Suprapubic skin (tissue), 4 donors: Measurements from ENCODE around the gene CNIH4. TPM values are rescaled to one million over a fixed set of nuclear protein-coding genes. Genes with fewer than 3 reads are reported as not detected.
A peak's percentile ranks its signal among the peaks of the same experiment; 100 is the strongest.
"Not testable (repeated sequence)": the region's sequence is repeated elsewhere in the genome, so short reads cannot be mapped to it uniquely, and the experiment has no call there.

Source experiments
- DNase-seq, 2 donors: peaks; one replicate each; pipeline ENCODE4 v3.0.0-alpha.2; 2019; ENCODE audit warnings: low spot score in 2 of 2
- H3K27ac ChIP-seq: fragments of 200-600 bp; sonication (generic); one replicate; pipeline ENCODE4 v1.5.1; 2019
- H3K27me3 ChIP-seq: fragments of 200-600 bp; sonication (generic); one replicate; pipeline ENCODE4 v1.5.1; 2019
- H3K36me3 ChIP-seq: fragments of 200-600 bp; sonication (generic); one replicate; pipeline ENCODE4 v1.5.1; 2019
- H3K4me1 ChIP-seq: fragments of 200-600 bp; sonication (generic); one replicate; pipeline ENCODE4 v1.5.1; 2019
- H3K4me3 ChIP-seq: fragments of 200-600 bp; sonication (generic); one replicate; pipeline ENCODE4 v1.5.1; 2019; ENCODE audit warnings: mild to moderate bottlenecking
- H3K9me3 ChIP-seq: fragments of 200-600 bp; sonication (generic); one replicate; pipeline ENCODE4 v1.5.1; 2019
- EP300 ChIP-seq: sonication (generic); formaldehyde crosslinking; IDR thresholded peaks from one replicate; pipeline ENCODE4 v1.6.1; 2017; ENCODE audit warnings: antibody characterized with exemption
- POLR2A ChIP-seq, 2 donors: fragments of 450-650 bp; IDR thresholded peaks; one replicate each; pipeline ENCODE4 v1.6.1; 2017; ENCODE audit warnings: antibody characterized with exemption in 2 of 2, mild to moderate bottlenecking in 2 of 2, moderate library complexity in 2 of 2
- POLR2AphosphoS5 ChIP-seq, 3 donors: sonication (generic); formaldehyde crosslinking; IDR thresholded peaks; one replicate each; pipeline ENCODE4 v1.6.1; 2017; ENCODE audit warnings: antibody characterized with exemption in 3 of 3
- WGBS: methylation state at CpG from one replicate; pipeline ENCODE4 v1.1.5; 2018; 5-methylcytosine and 5-hydroxymethylcytosine counted together
- total RNA-seq, 4 donors: library from RNA; depleted of rRNA; stranded (reverse); fragments of >200 nt; gene quantifications; one replicate each; pipeline ENCODE4 v1.1.0, GENCODE V29; 2016
- TF ChIP-seq, protein P1 (sequence below), 2 donors: fragments of 200-600 bp in 1 of 2; fragments of 450-650 bp in 1 of 2; sonication (generic) in 1 of 2; IDR thresholded peaks; one replicate each; pipeline ENCODE4 v1.5.1; 2016 to 2019; ENCODE audit warnings: antibody characterized with exemption in 2 of 2, mild to moderate bottlenecking in 1 of 2, moderate library complexity in 1 of 2

Gene CNIH4
- total RNA-seq: 10 to 100 TPM; 27.8 to 49.5 (median 29.8) TPM

DNA sequence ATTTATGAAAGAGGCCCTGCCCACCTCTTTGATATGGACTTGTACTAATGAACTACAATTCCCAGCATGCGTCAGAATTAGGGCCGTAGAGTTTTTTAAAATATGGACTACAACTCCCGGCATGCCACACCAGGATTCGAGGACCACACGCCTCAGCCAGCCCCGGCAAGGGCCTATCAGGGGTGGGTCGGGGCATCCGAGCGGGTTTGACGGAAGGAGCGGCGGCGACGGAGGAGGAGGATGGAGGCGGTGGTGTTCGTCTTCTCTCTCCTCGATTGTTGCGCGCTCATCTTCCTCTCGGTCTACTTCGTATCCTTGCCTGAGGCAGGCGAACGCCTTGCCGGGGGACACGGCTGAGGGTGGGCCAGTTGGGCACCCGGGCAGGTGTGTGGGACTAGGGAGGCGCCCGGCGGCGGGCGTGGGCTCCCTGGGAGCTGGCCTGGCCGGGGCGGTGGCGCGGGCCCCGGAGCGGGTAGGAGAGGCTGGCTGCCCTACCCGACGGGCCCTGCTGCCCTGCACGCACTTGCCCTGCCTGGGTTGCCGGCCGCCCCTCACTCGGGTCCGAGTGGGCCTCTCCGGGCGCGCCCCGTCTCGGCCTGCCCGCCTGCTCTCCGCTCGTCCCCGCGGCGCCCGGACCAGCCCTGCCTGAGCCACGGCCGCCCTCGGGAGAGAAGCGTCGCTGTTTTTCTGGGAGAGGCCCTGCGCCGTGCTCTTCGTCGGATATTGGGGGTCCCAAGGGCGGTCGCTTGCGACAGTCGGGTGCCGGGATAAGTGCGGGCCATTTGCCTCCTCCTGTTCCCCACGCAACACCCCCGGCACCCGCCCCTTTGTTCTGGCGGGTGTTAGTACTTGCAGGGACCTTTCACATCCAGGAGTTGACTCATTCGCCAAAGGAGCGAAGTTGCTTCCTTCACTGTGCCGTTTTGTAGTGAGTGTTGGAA lies at the start of gene CNIH4:
TSS of gene CNIH4 (plus strand) at position 195 of the 941 bp plus-strand sequence. CDS start at position 241, 46 bp downstream.
- H3K4me1 ChIP-seq: peaks cover 28% of the 10 kb centered on the region
- peak; percentile 93 to 94 for DNase-seq
- TF ChIP-seq, protein P1, sequence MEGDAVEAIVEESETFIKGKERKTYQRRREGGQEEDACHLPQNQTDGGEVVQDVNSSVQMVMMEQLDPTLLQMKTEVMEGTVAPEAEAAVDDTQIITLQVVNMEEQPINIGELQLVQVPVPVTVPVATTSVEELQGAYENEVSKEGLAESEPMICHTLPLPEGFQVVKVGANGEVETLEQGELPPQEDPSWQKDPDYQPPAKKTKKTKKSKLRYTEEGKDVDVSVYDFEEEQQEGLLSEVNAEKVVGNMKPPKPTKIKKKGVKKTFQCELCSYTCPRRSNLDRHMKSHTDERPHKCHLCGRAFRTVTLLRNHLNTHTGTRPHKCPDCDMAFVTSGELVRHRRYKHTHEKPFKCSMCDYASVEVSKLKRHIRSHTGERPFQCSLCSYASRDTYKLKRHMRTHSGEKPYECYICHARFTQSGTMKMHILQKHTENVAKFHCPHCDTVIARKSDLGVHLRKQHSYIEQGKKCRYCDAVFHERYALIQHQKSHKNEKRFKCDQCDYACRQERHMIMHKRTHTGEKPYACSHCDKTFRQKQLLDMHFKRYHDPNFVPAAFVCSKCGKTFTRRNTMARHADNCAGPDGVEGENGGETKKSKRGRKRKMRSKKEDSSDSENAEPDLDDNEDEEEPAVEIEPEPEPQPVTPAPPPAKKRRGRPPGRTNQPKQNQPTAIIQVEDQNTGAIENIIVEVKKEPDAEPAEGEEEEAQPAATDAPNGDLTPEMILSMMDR (IDR thresholded peaks at IDR 0.05): no peak
- TF ChIP-seq POLR2AphosphoS5 (IDR thresholded peaks at IDR 0.05) (peak in 2 of 3 donors; percentile 71 to 84), POLR2A (IDR thresholded peaks at IDR 0.05) (peak in 1 of 2 donors; percentile 81), EP300 (no peak)
- no peaks in the 10 kb centered on the region for H3K9me3 ChIP-seq
- H3K36me3 ChIP-seq: no peaks in the 10 kb centered on the region
- H3K27ac ChIP-seq: peak within 1 kb of the TSS; percentile 96
- WGBS: under 1% methylated on average over 28 of the region's 78 CpGs
- peak within 1 kb of the TSS; percentile 94 for H3K4me3 ChIP-seq
- H3K27me3 ChIP-seq: no peaks in the 10 kb centered on the region

DNA sequence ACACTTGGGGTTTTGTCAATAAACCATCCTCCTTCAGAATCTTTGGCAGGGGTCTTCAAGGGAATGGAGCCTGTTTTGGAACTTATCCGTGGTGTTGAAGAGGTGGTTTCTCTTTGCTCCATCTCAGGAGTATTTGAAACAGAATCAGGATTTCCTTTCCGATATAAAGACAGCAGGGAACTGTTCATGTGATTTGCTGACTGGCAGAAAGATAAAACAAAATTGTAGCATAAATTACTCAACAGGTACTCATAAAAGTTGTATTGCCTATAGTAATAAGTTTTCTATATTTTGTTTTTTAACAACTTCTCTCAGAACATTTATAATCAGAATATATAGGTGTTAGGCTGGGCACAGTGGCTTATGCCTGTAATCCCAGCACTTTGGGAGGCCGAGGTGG lies 48.6 kb upstream of the CNIH4 start:
- no peaks in the 10 kb centered on the region for H3K9me3 ChIP-seq
- H3K4me3 ChIP-seq: no peak overlapping the region
- TF ChIP-seq POLR2A (IDR thresholded peaks at IDR 0.05) (no peak), EP300 (no peak), POLR2AphosphoS5 (IDR thresholded peaks at IDR 0.05) (no peak)
- TF ChIP-seq, protein P1 (IDR thresholded peaks at IDR 0.05): no peak
- DNase-seq: no peak
- no peaks in the 10 kb centered on the region for H3K4me1 ChIP-seq
- 90% methylated on average over 3 of the region's 3 CpGs for WGBS
- peaks cover 78% of the 10 kb centered on the region for H3K36me3 ChIP-seq
- H3K27me3 ChIP-seq: no peaks in the 10 kb centered on the region
- H3K27ac ChIP-seq: no peak overlapping the region

- not testable (repeated sequence) for H3K27ac ChIP-seq, DNase-seq, H3K4me3 ChIP-seq, H3K27me3 ChIP-seq, H3K9me3 ChIP-seq, H3K4me1 ChIP-seq
- 100% methylated on average over 1 of the region's 1 CpG for WGBS
- peaks cover 71% of the 10 kb centered on the region for H3K36me3 ChIP-seq
Observed at GRCh38 chr1:224311503-224311902, 45.2 kb upstream of the CNIH4 start.

DNA sequence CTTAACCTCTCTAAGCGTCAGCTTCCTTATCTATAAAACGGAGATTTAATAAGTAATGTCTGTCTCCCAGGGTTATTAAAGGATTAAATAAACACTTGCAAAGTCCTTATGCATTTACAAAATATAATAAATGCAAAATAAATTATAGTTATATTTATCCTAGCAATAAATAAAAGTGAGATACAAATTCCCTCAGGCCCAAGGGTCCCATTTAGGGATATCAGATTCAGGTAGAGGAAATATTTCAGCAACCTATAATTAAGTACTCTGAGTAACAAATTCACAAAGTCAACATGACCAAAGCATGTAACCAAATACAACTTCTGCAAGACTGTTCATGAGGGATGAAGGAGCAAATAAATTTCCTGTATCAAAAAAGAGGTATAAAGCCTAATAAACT lies 44.7 kb upstream of the CNIH4 start:
- Histone ChIP-seq H3K4me1 (no peaks in the 10 kb centered on the region), H3K27ac (no peak overlapping the region), H3K9me3 (no peaks in the 10 kb centered on the region), H3K4me3 (no peak overlapping the region), H3K27me3 (no peaks in the 10 kb centered on the region), H3K36me3 (peaks cover 70% of the 10 kb centered on the region)
- DNase-seq: no peak
- WGBS: 84% methylated on average over 2 of the region's 2 CpGs
- no peak for TF ChIP-seq EP300

GRCh38 chr1:224317383-224318045 lies 39.2 kb upstream of the CNIH4 start:
- H3K4me3 ChIP-seq: no peak overlapping the region
- no peak overlapping the region for H3K27ac ChIP-seq
- TF ChIP-seq POLR2AphosphoS5 (IDR thresholded peaks at IDR 0.05) (no peak), POLR2A (IDR thresholded peaks at IDR 0.05) (no peak), EP300 (no peak)
- TF ChIP-seq, protein P1 (IDR thresholded peaks at IDR 0.05): no peak
- no peaks in the 10 kb centered on the region for H3K27me3 ChIP-seq
- no peaks in the 10 kb centered on the region for H3K4me1 ChIP-seq
- H3K9me3 ChIP-seq: no peaks in the 10 kb centered on the region
- peaks cover 38% of the 10 kb centered on the region for H3K36me3 ChIP-seq
- DNase-seq: no peak
- 91% methylated on average over 4 of the region's 4 CpGs for WGBS

DNA sequence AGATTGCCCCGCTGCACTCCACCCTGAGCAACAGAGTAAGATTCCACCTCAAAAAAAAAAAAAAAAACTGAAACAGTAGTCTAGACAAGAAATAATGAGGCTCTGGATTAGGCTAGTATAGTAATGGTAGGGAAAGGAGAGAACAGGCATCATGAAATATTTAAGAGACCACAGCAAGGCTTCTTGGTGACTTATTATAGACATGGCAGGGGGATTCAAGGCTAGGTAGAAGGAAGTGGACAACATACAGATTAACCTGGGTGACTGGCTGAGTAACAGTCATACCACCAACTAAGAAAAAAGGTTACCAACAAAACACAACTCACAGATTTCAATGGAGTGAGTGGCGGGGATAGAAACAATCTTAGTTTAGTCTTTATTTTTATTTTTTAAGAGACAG lies 35.0 kb upstream of the CNIH4 start:
- TF ChIP-seq EP300: no peak
- TF ChIP-seq POLR2A (IDR thresholded peaks at IDR 0.05): no peak
- TF ChIP-seq, protein P1 (IDR thresholded peaks at IDR 0.05): no peak
- TF ChIP-seq POLR2AphosphoS5 (IDR thresholded peaks at IDR 0.05): no peak
- Histone ChIP-seq H3K27ac (no peak overlapping the region), H3K4me1 (peaks cover 8% of the 10 kb centered on the region), H3K27me3 (no peaks in the 10 kb centered on the region), H3K36me3 (peaks cover 17% of the 10 kb centered on the region), H3K9me3 (no peaks in the 10 kb centered on the region), H3K4me3 (no peak overlapping the region)
- no peak for DNase-seq
- WGBS: 97% methylated on average over 2 of the region's 2 CpGs
